ENCODE results near the gene KRT6A.

The KRT6A gene

DNA sequence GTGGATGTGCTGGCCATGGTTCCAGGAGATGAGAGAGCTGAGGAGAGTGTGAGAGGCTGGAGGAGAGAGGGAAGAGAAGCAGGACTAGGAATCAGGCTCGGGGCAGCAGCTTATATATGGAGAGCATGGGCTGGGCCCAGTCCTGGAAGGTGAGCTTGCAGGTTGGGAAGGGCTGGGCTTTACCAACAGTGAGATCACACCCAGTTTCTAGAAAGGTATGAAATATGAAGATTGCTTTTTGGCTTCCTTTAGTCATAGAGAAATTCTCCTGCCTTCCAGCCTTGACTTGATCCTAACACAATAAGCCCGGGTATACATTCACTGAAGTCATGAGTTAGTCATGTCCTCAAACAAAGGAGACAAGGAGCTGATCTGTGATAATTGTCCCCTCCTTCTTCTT lies at the start of gene KRT6A:
TSS of gene KRT6A (minus strand) at position 86 of the 400 bp plus-strand sequence. CDS start at position 17, 69 bp downstream.
- DNase-seq (ENCODE audit: low spot score) = no peak

DNA sequence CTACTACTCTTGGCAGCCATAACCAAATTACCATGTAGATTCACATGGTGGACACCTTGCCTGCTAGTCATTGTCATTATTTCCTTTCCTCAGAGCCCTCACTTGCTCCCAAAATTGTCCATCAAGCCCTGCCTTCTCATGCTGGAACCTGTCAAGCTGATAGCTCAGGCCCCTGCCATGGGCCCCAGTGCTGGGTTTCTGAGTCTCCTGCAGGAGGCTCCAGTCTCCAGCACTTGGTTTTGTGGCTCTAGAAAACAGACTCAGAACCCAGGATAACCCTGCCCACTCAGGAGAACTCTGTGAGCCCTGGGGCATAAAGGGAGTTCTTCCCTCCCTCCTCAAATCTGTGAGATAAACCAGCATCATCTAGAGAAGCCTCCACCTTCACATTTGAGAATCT lies 49.1 kb upstream of the KRT6A start:
- no peak for DNase-seq (ENCODE audit: low spot score)

DNA sequence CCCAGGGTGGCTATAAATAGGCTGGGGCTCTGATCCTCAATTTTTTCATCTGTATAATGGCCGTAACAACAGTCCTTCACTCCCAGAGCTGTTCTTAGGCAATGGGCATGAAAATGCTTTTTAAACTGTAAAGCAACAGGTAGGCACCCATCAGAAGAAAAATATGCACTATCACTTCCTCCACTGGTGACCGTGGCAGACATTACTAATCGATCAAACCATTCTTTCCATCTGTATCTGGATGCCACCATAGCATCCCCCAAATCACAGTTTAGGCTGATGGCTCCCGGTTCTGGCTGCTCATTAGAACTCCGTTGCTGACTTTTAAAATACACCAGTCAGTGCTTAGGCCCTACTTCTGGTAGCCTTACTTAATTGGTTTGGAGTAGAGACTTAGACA lies 48.7 kb upstream of the KRT6A start:
- DNase-seq (ENCODE audit: low spot score) = no peak

DNA sequence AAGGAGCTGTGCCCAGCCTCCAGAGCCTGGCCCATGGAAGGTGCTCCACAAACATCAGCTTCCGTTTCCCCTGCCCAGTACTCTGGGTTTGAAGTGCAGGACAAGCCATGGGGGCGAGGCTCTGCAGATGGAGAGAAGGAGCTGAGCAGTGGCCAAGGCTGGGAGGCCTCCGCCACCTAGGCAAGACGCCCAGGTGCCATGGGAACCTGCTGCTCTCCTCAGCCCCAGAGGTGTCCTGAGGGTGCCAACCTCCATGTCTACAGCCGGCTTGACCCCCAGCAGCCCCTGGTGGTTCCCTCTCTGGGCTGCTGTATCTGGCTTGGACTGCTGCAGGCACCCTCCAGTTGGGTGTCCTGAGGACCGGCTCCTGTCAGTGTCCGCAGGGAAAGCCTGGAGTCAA lies 47.5 kb upstream of the KRT6A start:
- no peak for DNase-seq (ENCODE audit: low spot score)

DNA sequence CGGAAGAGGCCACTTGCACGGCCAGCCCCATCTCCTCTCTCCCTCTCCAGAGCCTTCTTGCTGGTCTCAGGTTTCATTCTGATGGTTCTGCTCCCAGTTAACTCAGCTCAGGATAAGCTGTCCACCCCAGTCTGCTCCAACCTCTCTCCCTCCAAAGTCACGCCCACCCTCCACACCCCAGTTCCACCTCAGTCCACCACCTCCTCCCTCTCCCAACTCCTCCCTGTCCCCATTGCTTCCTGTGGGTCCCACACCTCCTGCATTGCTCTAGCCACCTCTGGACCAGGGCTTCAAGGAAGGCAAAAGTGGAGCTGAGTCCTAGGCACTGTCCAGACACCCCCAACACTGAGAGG lies 46.7 kb upstream of the KRT6A start:
- DNase-seq (ENCODE audit: low spot score) = no peak

DNA sequence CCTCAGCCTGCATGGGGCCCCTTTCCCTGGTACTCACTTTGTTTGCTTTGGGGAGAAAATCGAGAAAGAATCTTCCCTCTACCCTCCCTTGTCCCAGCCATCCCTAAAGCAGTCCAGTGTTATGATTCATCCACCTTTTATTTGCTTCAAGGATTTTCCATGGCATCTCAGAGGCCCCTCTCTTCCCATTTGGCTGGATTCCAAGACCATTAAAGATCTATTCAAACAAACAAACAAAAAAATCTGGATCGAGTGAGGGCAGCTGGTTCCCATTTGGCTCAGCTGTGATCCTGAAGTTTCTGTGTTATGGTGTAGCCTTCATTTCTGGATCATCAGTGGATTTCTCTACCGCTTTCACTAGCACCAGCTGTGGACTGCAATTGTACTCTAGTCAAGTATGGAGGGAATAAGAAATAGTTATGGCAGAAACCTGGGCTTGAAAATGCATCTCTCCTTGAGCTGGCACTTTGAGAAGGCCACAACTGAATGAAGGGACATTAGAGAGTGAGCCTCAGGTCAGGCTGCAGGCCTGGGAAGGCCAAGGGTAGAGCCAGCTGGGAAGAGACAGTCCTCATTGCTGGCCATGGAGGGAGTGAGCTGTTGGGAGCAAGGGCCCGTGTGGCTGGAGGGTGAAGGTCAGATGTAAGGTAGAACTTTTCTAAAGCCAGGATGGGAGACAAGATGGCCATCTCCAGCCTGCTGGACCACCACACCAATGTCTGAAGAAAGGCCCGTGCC lies 46.2 kb upstream of the KRT6A start:
- DNase-seq (ENCODE audit: low spot score) = peak; percentile 69

DNA sequence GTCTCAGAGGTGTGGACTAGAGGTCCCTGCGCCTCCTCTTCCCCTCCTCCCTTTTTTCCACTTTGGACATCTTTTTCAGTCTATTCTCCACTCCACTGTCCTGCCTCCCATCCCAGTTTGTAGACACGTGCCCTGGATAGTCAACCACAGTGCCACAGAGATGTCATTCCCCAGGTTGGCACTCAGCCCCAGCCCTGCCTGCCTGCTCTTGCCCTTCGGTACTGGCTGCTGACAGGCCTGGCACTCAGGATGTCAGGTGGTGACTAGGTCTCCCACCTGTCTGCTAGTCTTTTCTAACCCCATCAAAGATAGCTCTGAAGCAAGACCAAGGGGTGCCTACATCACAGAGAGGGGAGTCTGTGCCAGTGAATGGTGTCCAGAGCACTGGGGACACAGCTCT lies 44.0 kb upstream of the KRT6A start:
- no peak for DNase-seq (ENCODE audit: low spot score)

DNA sequence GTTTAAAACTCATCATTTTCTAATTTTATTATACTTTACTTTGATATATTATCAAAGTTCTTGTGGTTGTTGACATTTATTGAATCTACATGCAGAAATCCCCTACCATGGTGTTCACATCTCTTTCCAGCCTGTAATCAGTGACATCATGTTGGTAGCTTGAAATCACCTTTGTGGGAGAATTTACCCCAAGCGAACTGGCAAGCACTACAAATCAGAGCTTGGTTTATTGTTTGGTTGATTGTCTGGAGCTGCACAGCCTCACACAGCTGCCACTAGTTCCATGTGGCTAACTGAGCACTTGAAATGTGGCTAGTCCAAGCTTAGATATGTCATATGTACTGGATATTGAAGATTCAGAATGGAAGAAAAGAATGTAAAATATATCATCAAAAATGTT lies 42.5 kb upstream of the KRT6A start:
- DNase-seq (ENCODE audit: low spot score) = no peak

DNA sequence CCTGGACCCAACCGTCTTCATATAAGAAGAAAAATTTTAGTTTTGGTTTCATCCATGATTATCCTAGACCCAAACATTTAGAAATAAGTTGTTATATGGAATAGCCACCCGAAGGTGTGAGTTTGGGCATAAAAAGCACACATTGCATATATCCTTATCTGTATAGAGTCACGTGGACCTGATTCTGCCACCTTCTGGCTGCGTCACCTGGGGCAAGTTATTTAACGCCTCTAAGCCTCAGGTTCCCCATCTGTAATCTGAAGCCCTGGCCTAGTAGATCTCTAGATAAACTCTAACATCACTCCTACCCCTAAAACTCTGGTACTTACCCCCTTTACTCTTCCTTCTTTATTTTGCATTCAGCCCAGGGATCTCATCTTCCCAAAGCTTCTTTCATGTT lies 41.4 kb upstream of the KRT6A start:
- DNase-seq (ENCODE audit: low spot score) = no peak

DNA sequence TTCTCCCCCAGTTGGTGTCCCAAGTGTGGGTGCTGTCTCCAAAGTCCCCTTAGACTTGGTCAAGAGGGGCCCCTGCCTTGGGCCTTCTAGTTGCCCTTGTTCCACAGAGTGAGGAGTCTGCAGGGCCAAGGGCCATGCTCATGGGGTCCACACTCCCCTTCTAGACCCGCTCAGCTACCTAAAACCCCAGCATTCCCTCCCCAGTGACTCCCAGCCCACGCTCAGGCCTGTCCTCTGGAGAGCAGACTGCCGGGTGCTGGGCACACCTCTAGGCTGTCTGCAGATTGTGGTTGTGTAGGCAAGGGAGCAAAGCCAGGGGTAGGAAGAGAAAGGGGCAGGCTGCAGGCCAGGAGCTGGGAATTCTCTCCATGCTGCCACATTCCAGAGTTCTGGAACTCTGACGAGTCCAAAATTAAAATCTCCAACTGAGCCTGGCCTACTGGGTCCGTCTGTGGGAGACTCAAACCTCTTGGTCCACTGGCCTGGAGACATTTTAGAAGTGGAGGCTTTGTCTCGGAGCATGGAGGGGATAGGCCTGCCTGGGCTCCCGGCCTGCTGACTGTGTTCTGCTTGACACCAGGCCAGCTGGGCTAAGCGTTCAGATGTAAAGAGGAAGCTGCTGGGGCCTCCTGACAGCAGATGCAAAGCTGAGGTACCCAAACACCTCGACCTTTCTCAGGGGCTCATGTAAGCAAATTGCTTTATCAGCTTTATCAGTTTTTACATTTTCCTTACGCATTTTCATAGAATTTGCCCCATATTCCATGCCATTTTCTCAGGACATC lies 40.8 kb upstream of the KRT6A start:
- DNase-seq (ENCODE audit: low spot score) = no peak

DNA sequence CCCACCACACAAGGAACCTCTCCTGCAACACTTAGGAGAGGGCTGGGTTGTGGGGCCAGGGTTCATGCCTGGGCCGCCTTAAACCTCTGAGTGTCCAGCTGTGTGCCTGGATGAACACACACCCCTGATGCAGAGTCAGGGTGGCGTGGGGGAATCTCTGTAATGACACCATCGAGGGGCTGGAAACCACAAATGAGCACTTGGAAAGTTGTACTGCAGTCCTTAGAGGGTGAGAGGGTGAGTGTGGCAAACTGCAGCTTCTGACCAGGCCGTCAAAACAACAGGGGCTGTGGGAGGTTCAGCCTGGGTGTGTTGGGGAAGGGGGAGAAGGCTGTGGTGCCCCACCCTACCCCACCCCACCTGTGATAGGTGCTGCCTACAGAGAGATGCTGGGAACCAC lies 39.6 kb upstream of the KRT6A start:
- no peak for DNase-seq (ENCODE audit: low spot score)

DNA sequence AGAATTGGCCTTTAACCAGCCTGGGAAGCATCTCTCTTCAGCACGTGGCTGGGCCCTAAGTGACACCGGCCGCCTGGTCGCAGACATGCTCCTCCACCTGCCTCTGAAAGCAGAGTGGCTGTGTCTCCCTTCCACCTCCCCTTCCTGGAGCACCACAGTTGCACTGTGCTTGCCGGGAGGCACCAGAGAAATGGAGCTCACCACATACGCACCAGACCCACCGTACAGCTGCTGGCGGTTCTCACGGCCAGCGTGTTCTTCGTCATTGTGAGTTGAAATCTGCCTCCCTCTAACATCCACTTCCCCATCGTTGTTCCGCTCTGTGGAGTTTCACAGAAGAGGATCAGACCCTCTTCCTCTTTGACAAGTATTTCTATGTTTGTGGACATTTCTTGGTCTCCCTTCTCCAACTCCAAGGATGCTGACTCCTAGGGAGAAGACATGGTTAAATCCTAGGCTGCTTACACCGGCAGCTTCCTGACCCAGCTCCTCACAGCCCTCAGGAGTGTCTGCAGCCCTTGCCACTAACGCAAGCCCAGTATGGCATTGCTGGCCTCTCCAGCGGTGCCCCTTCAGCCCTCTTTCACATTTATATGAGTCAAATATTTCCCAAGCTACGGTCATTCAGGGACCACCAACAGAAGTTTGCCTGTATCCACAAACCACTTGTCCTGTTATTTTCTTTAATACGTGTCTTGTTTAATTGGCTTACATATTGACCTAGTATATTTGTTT lies 38.7 kb upstream of the KRT6A start:
- DNase-seq (ENCODE audit: low spot score) = no peak

DNA sequence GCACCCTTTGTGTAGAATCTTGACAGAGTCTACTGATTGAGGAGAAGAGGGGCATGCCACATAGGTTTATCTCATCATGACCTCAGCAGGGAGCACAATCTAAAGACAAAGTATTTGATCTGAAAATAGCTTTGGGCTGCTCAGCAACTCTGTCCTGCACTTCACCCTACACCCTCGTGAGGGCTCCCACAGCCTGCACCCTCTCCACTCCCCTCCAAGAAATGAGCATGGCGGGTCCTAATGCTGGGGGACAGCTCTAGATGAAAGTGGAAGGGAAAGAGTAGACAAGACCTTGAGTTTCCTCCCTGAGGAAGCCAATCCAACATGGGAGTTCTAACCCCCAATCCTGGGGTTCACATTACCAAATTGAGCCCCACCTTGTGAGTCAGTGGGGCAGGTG lies 37.8 kb upstream of the KRT6A start:
- DNase-seq (ENCODE audit: low spot score) = no peak

DNA sequence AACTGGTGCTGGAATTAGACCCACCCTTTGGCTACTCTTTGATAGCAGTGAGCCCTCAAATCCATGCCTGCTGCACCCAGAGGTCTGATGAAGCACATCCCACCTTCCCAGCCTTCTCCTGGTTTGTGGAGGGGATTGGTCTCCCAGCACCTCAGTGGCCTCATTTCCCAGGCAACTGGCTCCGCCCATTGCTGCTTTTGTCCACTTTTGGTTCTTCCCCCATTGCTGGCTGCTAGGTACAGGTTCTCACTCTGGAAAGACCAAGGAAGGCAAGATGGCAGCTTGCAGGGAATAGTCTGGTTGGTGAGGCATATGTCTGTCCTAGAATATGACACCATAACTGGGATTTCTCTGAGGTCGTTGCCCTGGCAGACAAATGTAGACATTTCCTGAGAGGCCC lies 37.3 kb upstream of the KRT6A start:
- no peak for DNase-seq (ENCODE audit: low spot score)

DNA sequence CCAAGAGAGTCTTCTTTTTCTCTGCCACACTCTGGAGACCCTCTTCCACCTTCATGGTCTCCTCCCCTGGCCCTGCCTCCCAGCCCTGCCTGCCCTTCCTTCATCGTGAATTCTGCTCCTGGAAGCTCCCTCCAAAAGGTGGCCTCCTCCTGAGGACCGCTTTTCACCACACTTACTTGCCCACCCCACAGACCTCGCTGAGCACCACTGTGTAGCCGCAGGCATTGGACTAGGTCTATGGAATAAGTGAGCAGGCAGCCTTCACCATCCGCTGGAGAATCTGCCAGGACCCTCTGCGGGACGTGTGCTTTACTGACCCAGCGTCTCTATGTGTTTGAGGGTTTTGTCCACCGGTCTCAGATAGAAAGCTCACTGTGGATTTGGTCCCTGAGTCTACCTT lies 36.8 kb upstream of the KRT6A start:
- DNase-seq (ENCODE audit: low spot score) = no peak

DNA sequence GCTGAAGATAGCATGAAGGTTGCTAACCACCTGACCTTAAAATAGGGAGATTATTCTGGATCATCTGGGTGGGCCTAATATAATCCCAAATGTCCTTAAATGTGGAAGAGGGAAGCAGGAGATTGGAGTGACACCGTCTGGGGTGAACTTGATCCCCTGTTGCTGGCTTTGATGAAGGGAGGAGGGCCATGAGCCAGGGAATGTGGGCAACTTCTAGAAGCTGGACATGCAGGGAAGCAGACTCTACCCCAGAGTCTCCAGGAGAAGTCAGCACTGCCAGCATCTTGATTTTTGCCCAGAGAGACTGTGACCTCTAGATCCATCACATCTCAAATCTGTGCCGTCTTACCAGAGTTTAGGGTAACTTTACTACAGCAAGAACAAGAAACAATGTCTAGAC lies 36.4 kb upstream of the KRT6A start:
- no peak for DNase-seq (ENCODE audit: low spot score)

DNA sequence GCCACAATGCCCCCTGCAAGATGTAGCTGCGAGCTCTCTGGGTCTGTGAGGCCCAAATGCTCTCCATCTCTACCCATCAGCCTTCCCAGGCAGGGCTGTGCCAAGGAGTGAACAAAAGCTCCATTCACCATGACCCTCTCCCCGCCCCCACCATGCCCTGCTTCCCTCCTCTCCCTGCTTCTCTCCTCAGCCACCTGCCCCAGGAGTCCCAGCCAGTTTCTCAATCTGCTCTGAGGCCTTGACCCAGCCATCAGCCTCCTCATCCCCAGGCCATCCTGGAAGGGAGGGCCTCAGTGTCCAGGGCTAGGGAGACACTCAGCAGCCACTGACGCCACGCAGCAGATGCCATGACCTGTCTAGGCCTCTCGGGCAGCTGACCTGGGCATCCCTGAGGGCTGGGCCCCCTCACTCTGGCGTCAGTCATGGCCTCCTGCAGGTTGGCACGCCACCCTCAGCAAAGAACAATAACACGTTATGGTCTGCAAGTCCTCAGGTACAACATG lies 35.6 kb upstream of the KRT6A start:
- no peak for DNase-seq (ENCODE audit: low spot score)

DNA sequence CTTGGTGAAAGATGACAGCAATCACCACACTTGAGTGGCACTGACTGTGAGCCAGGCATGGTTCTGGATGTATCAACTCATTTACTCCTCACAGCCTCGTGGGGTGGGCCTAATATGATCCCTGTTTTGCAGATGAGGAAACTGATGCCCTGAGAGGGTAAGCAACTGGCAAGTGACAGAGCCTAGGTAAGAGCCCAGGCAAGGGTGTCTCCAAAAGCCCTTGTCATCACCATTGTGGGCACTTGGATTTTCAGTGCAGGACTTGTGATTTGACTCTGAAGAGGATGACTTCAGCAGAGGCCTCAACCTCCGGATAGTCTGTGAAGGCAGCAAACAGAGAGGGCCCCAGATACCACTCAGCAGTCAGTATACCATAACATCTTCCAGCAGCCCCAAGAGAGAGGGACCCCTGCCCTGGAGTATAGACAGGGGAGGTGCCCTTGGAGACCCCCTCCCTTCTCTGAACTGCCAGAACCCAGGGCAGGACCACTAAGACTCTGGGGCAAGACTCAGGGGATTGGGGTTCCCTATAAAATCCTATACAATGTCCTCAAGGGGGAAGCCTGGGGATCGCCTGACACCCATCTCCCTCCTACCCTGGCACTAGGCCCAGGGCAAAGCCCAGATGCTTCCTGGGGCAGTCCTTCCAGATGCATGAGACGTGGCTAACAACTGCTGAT lies 34.2 kb upstream of the KRT6A start:
- no peak for DNase-seq (ENCODE audit: low spot score)

DNA sequence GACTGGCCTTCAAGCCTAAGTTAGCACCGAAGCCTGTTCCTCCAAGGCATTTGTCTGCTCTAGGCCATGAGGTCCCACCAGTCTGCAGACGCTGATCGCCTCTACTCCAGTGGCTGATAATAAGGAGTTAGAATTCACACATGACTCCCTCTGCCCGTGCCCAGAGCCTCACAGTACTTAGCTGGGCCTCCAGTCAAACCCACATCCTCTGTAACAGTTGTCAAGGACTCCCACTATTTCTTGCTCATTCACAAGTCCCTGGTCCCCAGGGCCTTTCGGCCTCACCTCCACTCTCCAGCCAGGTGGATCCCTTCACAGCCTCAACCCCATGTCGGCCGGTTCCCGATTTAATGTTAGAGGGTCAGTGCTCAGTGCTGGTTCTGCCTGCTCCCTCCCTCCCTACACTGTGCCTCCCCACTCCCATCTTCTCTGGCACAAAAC lies 33.5 kb upstream of the KRT6A start:
- no peak for DNase-seq (ENCODE audit: low spot score)

DNA sequence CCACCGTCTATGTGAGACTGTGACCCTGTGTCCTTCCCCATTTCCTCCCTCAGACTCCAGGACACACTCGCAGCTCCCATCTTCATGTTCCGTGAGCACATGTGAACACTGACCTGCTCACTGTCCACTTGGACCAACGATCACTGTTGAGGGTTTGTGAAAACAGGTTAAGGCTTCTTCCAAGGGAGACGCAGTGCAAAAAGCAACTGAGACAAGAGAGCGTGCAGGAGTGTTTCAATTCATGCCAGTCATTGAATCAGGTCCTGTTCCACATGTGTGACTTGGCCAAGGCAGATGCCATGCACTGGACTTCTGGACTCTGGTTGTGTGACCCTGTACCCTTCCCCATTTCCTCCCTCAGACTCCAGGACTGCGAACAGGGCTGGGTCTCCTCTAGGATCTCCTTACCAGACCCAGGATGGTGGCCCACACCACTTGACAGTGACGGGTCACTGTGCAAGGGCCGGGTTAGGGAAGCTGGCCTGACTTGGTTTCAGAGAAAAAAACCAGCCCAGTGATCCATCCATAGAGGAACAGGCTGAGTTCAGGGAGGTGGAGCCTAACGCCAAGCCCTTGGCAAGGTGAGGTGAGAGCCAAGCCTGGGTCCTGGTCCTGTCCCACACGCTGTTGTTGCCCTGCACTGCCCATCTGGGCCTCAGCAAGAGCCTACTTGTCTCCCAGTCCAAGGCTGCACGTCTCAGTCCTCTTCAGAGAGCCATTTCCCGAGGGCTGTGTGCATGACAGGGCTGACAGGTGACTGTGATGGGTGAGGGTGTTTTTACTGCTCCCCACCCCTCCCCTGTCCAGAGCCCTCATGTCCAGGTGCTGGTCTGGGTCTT lies 32.8 kb upstream of the KRT6A start:
- DNase-seq (ENCODE audit: low spot score) = no peak

DNA sequence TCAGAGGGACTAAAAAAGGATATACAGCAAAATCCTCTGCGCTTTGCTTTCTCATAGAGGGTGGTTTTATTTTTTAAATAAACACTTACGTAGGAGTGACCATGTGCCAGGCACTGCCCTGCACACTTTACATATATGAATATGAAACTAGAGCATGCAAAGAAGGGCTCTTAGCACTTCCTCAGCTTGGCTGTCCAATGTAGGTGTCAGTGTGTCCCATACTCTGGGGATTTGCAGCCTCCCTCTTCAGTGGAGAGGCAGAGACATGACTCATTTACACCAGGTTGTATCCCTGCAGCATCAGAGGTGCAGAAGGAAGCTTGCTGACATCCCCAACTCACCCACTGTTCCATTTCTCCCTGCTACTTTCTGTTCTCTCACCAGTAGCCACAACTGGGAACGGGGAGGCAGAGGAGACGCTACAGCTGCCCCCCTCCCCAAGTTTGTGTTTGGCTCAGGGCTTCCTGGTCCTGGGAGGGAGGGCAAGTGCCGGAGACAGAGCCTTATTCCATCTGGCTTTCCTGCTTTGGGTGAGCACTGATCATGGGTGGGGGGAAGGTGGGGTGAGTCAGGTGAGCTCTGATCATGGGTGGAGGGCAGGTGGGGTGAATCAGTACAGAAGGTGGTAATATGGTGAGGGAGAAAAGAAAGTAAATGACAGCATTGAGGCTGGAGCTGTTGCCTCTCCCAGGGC lies 32.0 kb upstream of the KRT6A start:
- no peak for DNase-seq (ENCODE audit: low spot score)
